Measurements from ENCODE around the gene HLA-DOB. TPM values are rescaled to one million over a fixed set of nuclear protein-coding genes. Genes with fewer than 3 reads are reported as not detected.

HLA-DOB gene
- 0.07 TPM for polyA plus RNA-seq (2013, experiment 1 of 2)
- 0.04 TPM for polyA plus RNA-seq (2013, experiment 2 of 2)

DNA sequence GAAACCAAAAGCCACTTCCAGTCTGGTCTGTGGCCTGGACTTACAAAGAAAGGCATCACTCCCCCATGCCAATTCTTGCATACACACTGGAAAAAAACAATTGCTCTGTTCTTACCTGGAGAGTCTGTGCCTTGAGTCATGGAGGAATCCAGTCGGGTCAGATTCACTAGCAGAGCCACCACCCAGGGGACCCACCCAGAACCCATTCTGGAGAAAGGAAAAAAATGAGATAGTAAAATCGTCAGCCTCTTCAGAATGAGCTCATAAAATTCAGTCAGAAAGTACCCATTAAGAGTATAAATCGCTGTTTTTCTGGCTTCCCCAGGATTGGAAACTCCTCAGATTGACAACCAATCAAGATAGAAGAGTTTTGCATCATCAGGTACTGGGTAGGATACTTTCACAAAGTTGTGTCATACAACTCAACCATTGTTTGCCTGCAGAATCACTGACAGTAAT is at the start of gene HLA-DOB:
Gene HLA-DOB, minus strand, starts transcription at position 257 of the 459 bp plus-strand sequence. Its CDS starts 51 bp downstream, at position 206.
- Histone ChIP-seq H3K4me3 (ENCODE audit: low read length) (no peak within 1 kb of the TSS), H2BK5ac (ENCODE audit: low read length) (no peak within 1 kb of the TSS), H3K36me3 (ENCODE audit: control insufficient read depth, insufficient read depth, low read length) (no peaks in the 10 kb centered on the region), H2AK5ac (ENCODE audit: low read length) (no peak within 1 kb of the TSS), H3K9ac (ENCODE audit: low read length) (no peak within 1 kb of the TSS), H3K79me1 (ENCODE audit: low read length) (no peaks in the 10 kb centered on the region), H4K8ac (ENCODE audit: low read depth, low read length) (no peak within 1 kb of the TSS), H2BK120ac (ENCODE audit: low read depth, low read length) (no peak within 1 kb of the TSS), H3K23ac (ENCODE audit: low read length) (no peak within 1 kb of the TSS), H2BK15ac (replicated peaks; ENCODE audit: low read depth) (no peak within 1 kb of the TSS), H3K27ac (ENCODE audit: low read depth, low read length) (no peak within 1 kb of the TSS), H3K4me1 (ENCODE audit: control insufficient read depth, low read depth, low read length) (no peaks in the 10 kb centered on the region), H3K79me2 (ENCODE audit: control insufficient read depth, insufficient read depth, low read length) (no peaks in the 10 kb centered on the region), H3K56ac (ENCODE audit: low read length) (no peak within 1 kb of the TSS), H3K4ac (ENCODE audit: low read depth, low read length) (no peak within 1 kb of the TSS), H4K5ac (ENCODE audit: low read length) (no peak within 1 kb of the TSS), H3K4me2 (ENCODE audit: low read length) (no peak within 1 kb of the TSS), H3K27me3 (ENCODE audit: insufficient read depth, low read length, poor library complexity) (no peaks in the 10 kb centered on the region), H3K18ac (ENCODE audit: low read length) (no peak within 1 kb of the TSS)
- WGBS (ENCODE audit: extremely low coverage, insufficient coverage, low lambda C conversion rate): no CpG with 5 or more reads among the region's 3 CpGs
- DNase-seq: peak; percentile 25

DNA sequence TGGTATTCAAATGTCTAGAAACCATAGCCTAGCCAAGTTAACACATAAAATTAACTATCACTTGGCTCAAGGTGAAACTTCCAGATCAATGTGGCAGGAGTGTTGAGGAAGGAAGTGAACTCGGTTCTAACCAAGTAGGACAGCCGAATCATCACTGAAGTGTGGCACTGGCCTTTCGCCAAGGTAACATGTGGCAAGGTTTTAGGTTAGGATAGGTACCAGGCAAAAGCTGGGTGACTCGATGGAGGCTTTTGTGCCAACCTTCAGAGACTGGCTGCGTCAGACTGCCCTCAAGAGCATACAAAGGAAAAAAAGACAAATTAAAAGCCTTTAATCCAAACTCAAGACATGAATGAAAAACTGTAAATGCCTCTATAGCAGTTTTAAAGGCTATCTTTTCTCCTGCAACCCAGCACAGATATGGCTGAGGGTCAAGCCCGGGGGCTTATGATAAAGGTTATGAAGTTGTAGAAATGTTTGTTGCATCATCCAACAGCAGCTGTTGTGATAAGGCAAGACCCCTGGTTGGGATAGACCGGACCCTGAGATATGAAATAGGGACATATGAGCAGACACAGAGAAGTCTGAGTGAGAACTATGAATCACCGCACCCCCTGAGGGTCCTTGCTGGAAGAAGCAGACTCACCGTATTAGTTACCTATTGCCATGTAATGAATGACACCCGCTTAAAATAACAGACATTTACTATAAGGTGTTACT is 49.1 kb upstream of the HLA-DOB start:
- H3K9ac ChIP-seq (ENCODE audit: low read length): no peak overlapping the region
- no CpG with 5 or more reads among the region's 10 CpGs for WGBS (ENCODE audit: extremely low coverage, insufficient coverage, low lambda C conversion rate)

DNA sequence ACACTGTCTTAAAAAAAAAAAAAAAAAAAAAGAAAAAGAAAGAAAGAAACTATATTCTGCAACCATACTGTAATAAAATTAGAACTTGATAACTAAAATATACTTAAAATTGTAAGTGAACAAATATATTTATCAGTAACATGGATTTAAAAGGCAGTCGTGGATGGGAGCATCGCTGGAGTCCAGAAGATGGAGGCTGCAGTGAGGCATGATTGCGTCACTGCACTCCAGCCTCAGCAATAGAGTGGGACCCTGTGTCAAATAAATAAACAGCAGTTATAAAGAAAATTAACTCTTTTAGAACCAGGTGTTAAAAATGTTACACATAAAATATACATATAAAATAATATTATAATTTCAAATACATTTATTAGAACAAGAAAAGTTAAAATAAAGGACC is 45.9 kb upstream of the HLA-DOB start:
- Histone ChIP-seq H2BK5ac (ENCODE audit: low read length) (no peak overlapping the region), H3K9ac (ENCODE audit: low read length) (no peak overlapping the region), H3K4me3 (ENCODE audit: low read length) (no peak overlapping the region), H4K8ac (ENCODE audit: low read depth, low read length) (no peak overlapping the region), H3K27me3 (ENCODE audit: insufficient read depth, low read length, poor library complexity) (no peaks in the 10 kb centered on the region), H4K5ac (ENCODE audit: low read length) (no peak overlapping the region), H2AK5ac (ENCODE audit: low read length) (no peak overlapping the region), H3K36me3 (ENCODE audit: control insufficient read depth, insufficient read depth, low read length) (no peaks in the 10 kb centered on the region), H3K4me2 (ENCODE audit: low read length) (no peak overlapping the region), H3K4ac (ENCODE audit: low read depth, low read length) (no peak overlapping the region), H3K18ac (ENCODE audit: low read length) (no peak overlapping the region), H3K56ac (ENCODE audit: low read length) (no peak overlapping the region), H3K4me1 (ENCODE audit: control insufficient read depth, low read depth, low read length) (no peaks in the 10 kb centered on the region), H2BK120ac (ENCODE audit: low read depth, low read length) (no peak overlapping the region), H3K79me1 (ENCODE audit: low read length) (no peaks in the 10 kb centered on the region), H3K27ac (ENCODE audit: low read depth, low read length) (no peak overlapping the region), H3K79me2 (ENCODE audit: control insufficient read depth, insufficient read depth, low read length) (no peaks in the 10 kb centered on the region), H2BK15ac (replicated peaks; ENCODE audit: low read depth) (no peak overlapping the region), H3K23ac (ENCODE audit: low read length) (no peak overlapping the region)
- no peak for DNase-seq
- no CpG with 5 or more reads among the region's 3 CpGs for WGBS (ENCODE audit: extremely low coverage, insufficient coverage, low lambda C conversion rate)

More for the DNA sequence above, 49.1 kb upstream of the HLA-DOB start:
- Histone ChIP-seq H3K36me3 (ENCODE audit: control insufficient read depth, insufficient read depth, low read length) (no peaks in the 10 kb centered on the region), H3K79me2 (ENCODE audit: control insufficient read depth, insufficient read depth, low read length) (no peaks in the 10 kb centered on the region), H4K5ac (ENCODE audit: low read length) (no peak overlapping the region), H3K23ac (ENCODE audit: low read length) (no peak overlapping the region), H3K4ac (ENCODE audit: low read depth, low read length) (peak overlapping the region; percentile 55), H2BK120ac (ENCODE audit: low read depth, low read length) (no peak overlapping the region), H4K8ac (ENCODE audit: low read depth, low read length) (no peak overlapping the region), H2BK5ac (ENCODE audit: low read length) (no peak overlapping the region), H3K18ac (ENCODE audit: low read length) (no peak overlapping the region), H3K79me1 (ENCODE audit: low read length) (no peaks in the 10 kb centered on the region), H3K27me3 (ENCODE audit: insufficient read depth, low read length, poor library complexity) (no peaks in the 10 kb centered on the region), H2AK5ac (ENCODE audit: low read length) (no peak overlapping the region), H3K4me1 (ENCODE audit: control insufficient read depth, low read depth, low read length) (no peaks in the 10 kb centered on the region), H2BK15ac (replicated peaks; ENCODE audit: low read depth) (no peak overlapping the region), H3K56ac (ENCODE audit: low read length) (no peak overlapping the region), H3K4me2 (ENCODE audit: low read length) (no peak overlapping the region), H3K4me3 (ENCODE audit: low read length) (no peak overlapping the region), H3K27ac (ENCODE audit: low read depth, low read length) (no peak overlapping the region)
- no peak for DNase-seq

DNA sequence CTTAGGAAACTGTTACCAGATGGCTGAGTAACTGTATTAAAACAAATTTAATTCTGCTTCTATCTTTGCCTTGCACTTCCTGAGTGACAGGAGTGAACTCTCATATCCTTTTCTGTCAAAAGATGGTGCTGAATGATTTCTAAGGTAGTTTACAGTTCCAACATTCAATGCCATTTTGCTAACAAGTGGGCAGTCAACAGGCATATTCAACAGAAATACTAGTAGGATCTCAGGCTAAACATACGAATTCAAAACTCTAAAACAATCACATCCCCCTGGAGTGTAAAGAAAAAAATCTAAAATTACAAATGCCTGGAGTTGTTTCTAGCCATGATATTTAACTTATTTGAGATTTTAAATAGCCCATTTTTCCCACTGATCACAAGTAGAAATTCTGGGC is 43.9 kb upstream of the HLA-DOB start:
- no peak overlapping the region for H3K4me3 ChIP-seq (ENCODE audit: low read length)
- no peak overlapping the region for H3K23ac ChIP-seq (ENCODE audit: low read length)
- no peak overlapping the region for H2AK5ac ChIP-seq (ENCODE audit: low read length)
- H2BK15ac ChIP-seq (replicated peaks; ENCODE audit: low read depth): no peak overlapping the region
- H3K4ac ChIP-seq (ENCODE audit: low read depth, low read length): no peak overlapping the region
- no peak overlapping the region for H2BK120ac ChIP-seq (ENCODE audit: low read depth, low read length)
- no peaks in the 10 kb centered on the region for H3K79me2 ChIP-seq (ENCODE audit: control insufficient read depth, insufficient read depth, low read length)
- H4K5ac ChIP-seq (ENCODE audit: low read length): no peak overlapping the region
- H4K8ac ChIP-seq (ENCODE audit: low read depth, low read length): no peak overlapping the region
- H3K27me3 ChIP-seq (ENCODE audit: insufficient read depth, low read length, poor library complexity): peaks cover 4% of the 10 kb centered on the region
- H2BK5ac ChIP-seq (ENCODE audit: low read length): no peak overlapping the region
- DNase-seq: no peak
- no peaks in the 10 kb centered on the region for H3K79me1 ChIP-seq (ENCODE audit: low read length)
- no peak overlapping the region for H3K56ac ChIP-seq (ENCODE audit: low read length)
- H3K4me1 ChIP-seq (ENCODE audit: control insufficient read depth, low read depth, low read length): no peaks in the 10 kb centered on the region
- no peak overlapping the region for H3K18ac ChIP-seq (ENCODE audit: low read length)
- H3K27ac ChIP-seq (ENCODE audit: low read depth, low read length): no peak overlapping the region
- no peak overlapping the region for H3K9ac ChIP-seq (ENCODE audit: low read length)
- WGBS (ENCODE audit: extremely low coverage, insufficient coverage, low lambda C conversion rate): no CpG with 5 or more reads among the region's 1 CpG
- no peaks in the 10 kb centered on the region for H3K36me3 ChIP-seq (ENCODE audit: control insufficient read depth, insufficient read depth, low read length)
- H3K4me2 ChIP-seq (ENCODE audit: low read length): no peak overlapping the region

DNA sequence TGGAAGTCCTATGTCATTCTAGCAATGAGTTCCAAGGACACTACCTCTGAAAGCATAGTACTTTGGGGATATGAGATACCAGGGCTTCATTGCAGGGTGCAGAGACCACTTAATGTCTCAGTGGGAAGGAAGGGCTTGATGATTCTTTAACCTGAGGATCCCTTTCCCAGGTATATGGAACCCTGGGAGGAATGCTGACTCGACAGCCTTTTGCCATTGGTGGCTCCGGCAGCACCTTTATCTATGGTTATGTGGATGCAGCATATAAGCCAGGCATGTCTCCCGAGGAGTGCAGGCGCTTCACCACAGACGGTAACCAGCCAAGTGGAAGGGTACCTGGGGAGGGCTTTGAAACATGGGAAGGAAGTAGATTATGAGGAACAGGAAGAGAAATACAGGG is 41.4 kb upstream of the HLA-DOB start:
- Histone ChIP-seq H3K4me3 (ENCODE audit: low read length) (no peak overlapping the region), H4K5ac (ENCODE audit: low read length) (no peak overlapping the region), H3K27ac (ENCODE audit: low read depth, low read length) (no peak overlapping the region), H3K56ac (ENCODE audit: low read length) (no peak overlapping the region), H3K4ac (ENCODE audit: low read depth, low read length) (no peak overlapping the region), H3K23ac (ENCODE audit: low read length) (no peak overlapping the region), H3K4me1 (ENCODE audit: control insufficient read depth, low read depth, low read length) (no peaks in the 10 kb centered on the region), H3K9ac (ENCODE audit: low read length) (no peak overlapping the region), H3K79me1 (ENCODE audit: low read length) (no peaks in the 10 kb centered on the region), H2BK5ac (ENCODE audit: low read length) (no peak overlapping the region), H3K18ac (ENCODE audit: low read length) (no peak overlapping the region), H3K79me2 (ENCODE audit: control insufficient read depth, insufficient read depth, low read length) (no peaks in the 10 kb centered on the region), H4K8ac (ENCODE audit: low read depth, low read length) (no peak overlapping the region), H3K36me3 (ENCODE audit: control insufficient read depth, insufficient read depth, low read length) (no peaks in the 10 kb centered on the region), H2BK15ac (replicated peaks; ENCODE audit: low read depth) (no peak overlapping the region), H3K27me3 (ENCODE audit: insufficient read depth, low read length, poor library complexity) (peaks cover 14% of the 10 kb centered on the region), H2AK5ac (ENCODE audit: low read length) (no peak overlapping the region), H3K4me2 (ENCODE audit: low read length) (no peak overlapping the region), H2BK120ac (ENCODE audit: low read depth, low read length) (no peak overlapping the region)
- no peak for DNase-seq
- WGBS (ENCODE audit: extremely low coverage, insufficient coverage, low lambda C conversion rate): no CpG with 5 or more reads among the region's 5 CpGs
